Measurements from ENCODE around the gene TSPAN10. TPM values are rescaled to one million over a fixed set of nuclear protein-coding genes. Genes with fewer than 3 reads are reported as not detected.

Gene TSPAN10
- total and polyA plus RNA-seq, 2 of the 8 experiments (the other 6 are each of a cell fraction or from before 2014, with no cell fraction given), result 0.99 to 1.1 TPM

- Histone ChIP-seq H4K91ac (replicated peaks; ENCODE audit: insufficient read length, low read length) (no peak overlapping the region), H2BK15ac (ENCODE audit: low read length) (no peak overlapping the region), H4K5ac (ENCODE audit: insufficient read length, low read depth, low read length) (no peak overlapping the region), H3K56ac (replicated peaks; ENCODE audit: insufficient read length, low read depth, low read length) (no peak overlapping the region), H3K27me3 (replicated peaks in 1 of 4; ENCODE audit: control insufficient read depth in 3 of 4, extremely low read depth in 1 of 4, insufficient read depth in 3 of 4, low read length in 3 of 4) (no peaks in the 10 kb centered on the region), H3K79me2 (ENCODE audit: control insufficient read depth in 1 of 2, insufficient read depth in 2 of 2, low read length in 2 of 2) (peaks cover 7 to 47% of the 10 kb centered on the region in 2 experiments), H2AK5ac (ENCODE audit: low read depth, low read length) (no peak overlapping the region), H3K4me3 (ENCODE audit: extremely low read depth in 1 of 4, insufficient read depth in 2 of 4, low read depth in 3 of 4, low read length in 4 of 4) (peak overlapping the region in 3 of 4 experiments; percentile 78 to 95 (median 79); a peak in 4 of 8 replicates), H3K4ac (replicated peaks; ENCODE audit: insufficient read length, low read depth, low read length) (no peak overlapping the region), H4K20me1 (replicated peaks in 1 of 2; ENCODE audit: control insufficient read depth in 1 of 2, insufficient read depth in 2 of 2, low read length in 2 of 2) (no peaks in the 10 kb centered on the region), H3K18ac (ENCODE audit: extremely low read depth, low read length) (no peak overlapping the region), H3K36me3 (ENCODE audit: control insufficient read depth in 2 of 4, insufficient read depth in 4 of 4, low read length in 3 of 4) (peaks cover 0 to 5% (median 0%) of the 10 kb centered on the region in 4 experiments; a peak in 1 of 8 replicates), H2BK12ac (ENCODE audit: low read depth, low read length) (no peak overlapping the region), H3K79me1 (ENCODE audit: low read depth, low read length) (peaks cover 4% of the 10 kb centered on the region), H3K9me3 (ENCODE audit: insufficient read depth in 2 of 2, low read depth in 1 of 2, low read length in 1 of 2) (no peaks in the 10 kb centered on the region), H2BK5ac (ENCODE audit: low read depth, low read length) (no peak overlapping the region), H2BK120ac (replicated peaks; ENCODE audit: low read depth, low read length) (no peak overlapping the region), H3K23ac (ENCODE audit: insufficient read length) (no peak overlapping the region), H3K4me2 (ENCODE audit: insufficient read depth in 1 of 2, low read depth in 2 of 2, low read length in 2 of 2) (peak overlapping the region; percentile 72 to 74; a peak in 3 of 4 replicates), H3K14ac (ENCODE audit: insufficient read length) (no peak overlapping the region), H3K9ac (replicated peaks in 1 of 4; ENCODE audit: extremely low read depth in 1 of 4, low read depth in 3 of 4, low read length in 3 of 4) (no peak overlapping the region), H2AFZ (ENCODE audit: low read length) (no peak overlapping the region), H4K8ac (ENCODE audit: extremely low read depth, insufficient read depth, low read length) (no peak overlapping the region), H2BK20ac (ENCODE audit: low read length) (no peak overlapping the region), H3K27ac (ENCODE audit: low read depth, low read length) (no peak overlapping the region), H3K4me1 (replicated peaks in 1 of 4; ENCODE audit: control insufficient read depth in 3 of 4, insufficient read depth in 4 of 4, low read length in 3 of 4) (no peaks in the 10 kb centered on the region), H3K23me2 (ENCODE audit: low read depth, low read length) (peaks cover 3% of the 10 kb centered on the region; the same call in 1 of the 2 replicates)
- DNase-seq (ENCODE audit: low read depth in 1 of 2, low spot score in 2 of 2), result no peak
- CTCF ChIA-PET (ENCODE audit: partially characterized antibody), result interaction anchor here (1.2 to 1.5 kb wide), 2 partner anchors 12 to 33 kb away, joined by 3 to 5 read pairs; no protein-coding TSS in a partner anchor
- FAIRE-seq, result no peak
- 90% methylated on average over 5 of the region's 5 CpGs; no CpG with 5 or more reads in 1 of the 2 experiments for WGBS, 2 experiments (ENCODE audit: extremely low coverage in 1 of 2, insufficient coverage in 1 of 2, insufficient read length in 1 of 2, insufficient replicate concordance in 2 of 2, low coverage in 1 of 2, low lambda C conversion rate in 2 of 2, missing lambda C conversion rate in 1 of 2)
- POLR2A ChIA-PET (ENCODE audit: partially characterized antibody), result interaction anchor here (0.7 to 2.8 kb wide), 5 partner anchors 10 to 97 kb away, joined by 3 to 11 read pairs (median 5); partner anchors contain the start of gene FAAP100
- TF ChIP-seq FOSL1 (IDR thresholded peaks at IDR 0.05; ENCODE audit: insufficient read depth, low read depth, low read length) (no peak), RXRA (IDR thresholded peaks at IDR 0.05; ENCODE audit: insufficient read depth, low read depth, low read length) (no peak), ASH2L (IDR thresholded peaks at IDR 0.05; ENCODE audit: low read length) (no peak), TCF12 (IDR thresholded peaks at IDR 0.05; ENCODE audit: low read depth, low read length) (no peak)
These were observed 1.6 kb upstream of the TSPAN10 start for GRCh38 chr17:81635431-81635830.

Data from H1 (cell line).